Neural cell (in vitro differentiated cells): ENCODE data around the gene KRTAP4-4. TPM values are rescaled to one million over a fixed set of nuclear protein-coding genes. Genes with fewer than 3 reads are reported as not detected.

Source experiments
- H2AFZ ChIP-seq: fragments of 200-600, 300-800 bp; sonication (generic), shearing (Covaris generic); 2 replicates; pipeline ENCODE4 v1.6.0; 2014; ENCODE audit warnings: low read depth, mild to moderate bottlenecking, antibody characterized with exemption, low read length, moderate library complexity
- H3F3A ChIP-seq: fragments of 200-600 bp; shearing (Covaris generic); 2 replicates; pipeline ENCODE4 v1.6.1; 2016; ENCODE audit warnings: mild to moderate bottlenecking, moderate library complexity, mixed read lengths, antibody characterized with exemption, low read length; ENCODE audit not compliant: insufficient read depth, poor library complexity, severe bottlenecking
- H3K27ac ChIP-seq: fragments of 200-600, 300-800 bp; sonication (generic), shearing (Covaris generic); 2 replicates; pipeline ENCODE4 v1.5.1; 2014; ENCODE audit warnings: mild to moderate bottlenecking, low read length, moderate library complexity
- H3K27me3 ChIP-seq: fragments of 300-800, 200-600 bp; sonication (generic), shearing (Covaris generic); 2 replicates; pipeline ENCODE4 v1.6.0; 2014; ENCODE audit warnings: mild to moderate bottlenecking, low read depth, low read length, moderate library complexity; ENCODE audit not compliant: insufficient read depth
- H3K36me3 ChIP-seq: fragments of 300-800, 200-600 bp; sonication (generic), shearing (Covaris generic); 2 replicates; pipeline ENCODE4 v1.5.1; 2014; ENCODE audit warnings: mild to moderate bottlenecking, antibody characterized with exemption, low read length, moderate library complexity; ENCODE audit not compliant: insufficient read depth
- H3K4me2 ChIP-seq: fragments of 300-800, 200-600 bp; sonication (generic), shearing (Covaris generic); 2 replicates; pipeline ENCODE4 v1.6.0; 2014; ENCODE audit warnings: mild to moderate bottlenecking, low read length
- H3K4me3 ChIP-seq: fragments of 300-800, 200-600 bp; sonication (generic), shearing (Covaris generic); 2 replicates; pipeline ENCODE4 v1.5.1; 2014; ENCODE audit warnings: mild to moderate bottlenecking, low read length, moderate library complexity
- H3K79me2 ChIP-seq: fragments of 200-600 bp; shearing (Covaris generic); replicated peaks from 2 replicates; pipeline ENCODE4 v1.6.0; 2014; ENCODE audit warnings: mild to moderate bottlenecking, low read length, moderate library complexity; ENCODE audit not compliant: insufficient read depth
- H3K9ac ChIP-seq: fragments of 300-800, 200-600 bp; sonication (generic), shearing (Covaris generic); 2 replicates; pipeline ENCODE4 v1.6.1; 2016; ENCODE audit warnings: mild to moderate bottlenecking, low read length, mixed read lengths
- H3K9me2 ChIP-seq: fragments of 200-600 bp; shearing (Covaris generic); 2 replicates; pipeline ENCODE4 v1.6.1; 2016; ENCODE audit warnings: mild to moderate bottlenecking, low read length, mixed read lengths; ENCODE audit not compliant: insufficient read depth
- H3K9me3 ChIP-seq: fragments of 200-600, 300-800 bp; sonication (generic), shearing (Covaris generic); 2 replicates; pipeline ENCODE4 v1.6.1; 2016; ENCODE audit warnings: mild to moderate bottlenecking, mixed run types, low read length, moderate library complexity, mixed read lengths
- H4K20me1 ChIP-seq: fragments of 200-600 bp; shearing (Covaris generic); 2 replicates; pipeline ENCODE4 v1.6.1; 2016; ENCODE audit warnings: mild to moderate bottlenecking, mixed run types; ENCODE audit not compliant: insufficient read depth
- EP300 ChIP-seq: fragments of 450-650 bp; conservative IDR thresholded peaks from 2 replicates; pipeline ENCODE4 v1.6.1; 2014; ENCODE audit warnings: antibody characterized with exemption, mild to moderate bottlenecking, moderate library complexity; ENCODE audit not compliant: poor library complexity, severe bottlenecking
- EZH2 ChIP-seq: fragments of 200-600, 300-800 bp; shearing (Covaris generic), sonication (generic); IDR thresholded peaks from 2 replicates; pipeline ENCODE4 v1.6.1; 2014; ENCODE audit warnings: antibody characterized with exemption, low read length, borderline replicate concordance, mild to moderate bottlenecking; ENCODE audit not compliant: insufficient read depth, poor library complexity, severe bottlenecking
- MXI1 ChIP-seq: fragments of 450-650 bp; conservative IDR thresholded peaks from 2 replicates; pipeline ENCODE4 v1.6.1; 2014; ENCODE audit warnings: antibody characterized with exemption, mild to moderate bottlenecking; ENCODE audit not compliant: poor library complexity, severe bottlenecking
- POLR2AphosphoS5 ChIP-seq: IDR thresholded peaks from 2 replicates; pipeline ENCODE4 v1.6.1; 2012
- RAD21 ChIP-seq: fragments of 450-650 bp; conservative IDR thresholded peaks from 2 replicates; pipeline ENCODE4 v1.6.1; 2014; ENCODE audit warnings: antibody characterized with exemption, mild to moderate bottlenecking, moderate library complexity
- SMC3 ChIP-seq: fragments of 450-650 bp; conservative IDR thresholded peaks from 2 replicates; pipeline ENCODE4 v1.6.1; 2014; ENCODE audit warnings: antibody characterized with exemption, mild to moderate bottlenecking, moderate library complexity; ENCODE audit not compliant: poor library complexity
- TAF1 ChIP-seq: IDR thresholded peaks from 2 replicates; pipeline ENCODE4 v1.6.1; 2012; ENCODE audit warnings: low read depth
- polyA plus RNA-seq: library from polyadenylated mRNA; depleted of rRNA; stranded (reverse); fragments of >200 nt; gene quantifications from 2 replicates; pipeline ENCODE4 v1.2.3, GENCODE V29; 2014
- TF ChIP-seq, protein P1 (sequence below): fragments of 450-650 bp; IDR thresholded peaks from 2 replicates; pipeline ENCODE4 v1.5.1; 2014; ENCODE audit warnings: antibody characterized with exemption, mild to moderate bottlenecking, moderate library complexity; ENCODE audit not compliant: poor library complexity, severe bottlenecking
- TF ChIP-seq, protein P2 (sequence below): IDR thresholded peaks from 2 replicates; pipeline ENCODE4 v1.6.1; 2012; ENCODE audit warnings: borderline replicate concordance

Gene KRTAP4-4
- polyA plus RNA-seq, 1 donor from 2014 or later: not detected

DNA sequence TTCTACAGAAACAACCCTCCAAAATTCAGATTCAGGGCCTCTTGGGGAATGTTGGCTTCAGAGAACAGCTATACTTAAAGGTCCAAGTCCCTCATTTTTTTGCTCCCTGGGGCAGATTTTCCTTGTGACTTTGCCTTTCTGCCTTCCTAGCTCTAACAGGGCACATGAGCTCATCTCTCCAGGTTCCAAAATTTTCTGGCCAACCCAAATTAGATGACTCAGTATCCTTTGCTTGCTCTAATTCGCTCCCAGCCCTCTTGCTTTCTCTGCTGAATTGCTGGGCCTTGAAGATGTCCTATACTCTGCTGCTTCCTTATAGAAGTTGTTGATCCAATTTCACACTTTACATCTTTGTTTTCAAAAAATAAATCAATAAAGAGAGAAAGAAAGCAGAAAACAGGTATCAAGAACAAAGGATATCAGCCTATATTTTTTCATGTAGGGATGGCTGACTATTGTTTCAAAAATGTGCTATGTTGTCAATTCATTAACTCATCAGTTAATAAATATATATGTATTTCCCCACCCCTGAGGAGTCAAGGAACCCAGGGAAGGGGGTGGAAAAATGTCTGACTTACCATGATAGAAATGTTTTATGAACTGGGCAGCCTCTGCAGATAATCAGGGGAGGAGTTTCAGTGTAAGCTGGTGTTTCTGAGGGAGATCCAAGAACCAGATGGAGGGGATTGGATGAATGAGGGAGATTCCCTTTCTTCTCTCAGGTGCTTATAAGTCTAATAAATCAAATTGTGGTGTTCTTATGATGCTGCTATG lies 18.5 kb upstream of the KRTAP4-4 start:
- H2AFZ ChIP-seq: no peak overlapping the region
- H3K27me3 ChIP-seq: no peaks in the 10 kb centered on the region
- no peak overlapping the region for H3K27ac ChIP-seq
- H3K36me3 ChIP-seq: no peaks in the 10 kb centered on the region
- no peaks in the 10 kb centered on the region for H3K9me2 ChIP-seq
- no peaks in the 10 kb centered on the region for H3F3A ChIP-seq
- no peaks in the 10 kb centered on the region for H3K79me2 ChIP-seq
- H3K9me3 ChIP-seq: no peaks in the 10 kb centered on the region
- no peak for TF ChIP-seq RAD21
- H3K4me3 ChIP-seq: no peak overlapping the region
- H3K9ac ChIP-seq: no peak overlapping the region
- no peaks in the 10 kb centered on the region for H4K20me1 ChIP-seq
- H3K4me2 ChIP-seq: no peak overlapping the region

DNA sequence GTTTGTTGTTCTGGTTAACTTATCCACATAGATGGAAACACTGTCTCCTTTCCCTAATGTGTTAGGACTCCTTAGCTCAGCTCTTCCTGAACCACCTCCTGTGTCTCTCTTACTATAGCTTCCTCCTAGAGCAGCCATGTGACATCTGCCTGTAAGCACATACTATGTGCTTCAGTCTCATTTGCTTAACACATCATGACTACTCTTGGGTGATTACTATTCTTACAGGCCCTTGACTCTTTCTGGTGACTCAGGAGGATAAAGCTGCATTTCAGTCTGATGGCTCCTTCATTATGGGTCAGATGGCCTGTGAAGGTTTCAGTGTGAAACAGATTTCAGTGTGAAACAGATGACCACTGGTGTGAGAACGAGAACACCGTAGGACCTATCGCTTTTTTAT lies 17.8 kb upstream of the KRTAP4-4 start:
- Histone ChIP-seq H4K20me1 (no peaks in the 10 kb centered on the region), H2AFZ (no peak overlapping the region), H3K36me3 (no peaks in the 10 kb centered on the region), H3F3A (no peaks in the 10 kb centered on the region), H3K9me3 (no peaks in the 10 kb centered on the region), H3K4me3 (no peak overlapping the region), H3K79me2 (no peaks in the 10 kb centered on the region), H3K27me3 (no peaks in the 10 kb centered on the region), H3K27ac (no peak overlapping the region), H3K4me2 (no peak overlapping the region), H3K9me2 (no peaks in the 10 kb centered on the region), H3K9ac (no peak overlapping the region)
- TF ChIP-seq, protein P1, sequence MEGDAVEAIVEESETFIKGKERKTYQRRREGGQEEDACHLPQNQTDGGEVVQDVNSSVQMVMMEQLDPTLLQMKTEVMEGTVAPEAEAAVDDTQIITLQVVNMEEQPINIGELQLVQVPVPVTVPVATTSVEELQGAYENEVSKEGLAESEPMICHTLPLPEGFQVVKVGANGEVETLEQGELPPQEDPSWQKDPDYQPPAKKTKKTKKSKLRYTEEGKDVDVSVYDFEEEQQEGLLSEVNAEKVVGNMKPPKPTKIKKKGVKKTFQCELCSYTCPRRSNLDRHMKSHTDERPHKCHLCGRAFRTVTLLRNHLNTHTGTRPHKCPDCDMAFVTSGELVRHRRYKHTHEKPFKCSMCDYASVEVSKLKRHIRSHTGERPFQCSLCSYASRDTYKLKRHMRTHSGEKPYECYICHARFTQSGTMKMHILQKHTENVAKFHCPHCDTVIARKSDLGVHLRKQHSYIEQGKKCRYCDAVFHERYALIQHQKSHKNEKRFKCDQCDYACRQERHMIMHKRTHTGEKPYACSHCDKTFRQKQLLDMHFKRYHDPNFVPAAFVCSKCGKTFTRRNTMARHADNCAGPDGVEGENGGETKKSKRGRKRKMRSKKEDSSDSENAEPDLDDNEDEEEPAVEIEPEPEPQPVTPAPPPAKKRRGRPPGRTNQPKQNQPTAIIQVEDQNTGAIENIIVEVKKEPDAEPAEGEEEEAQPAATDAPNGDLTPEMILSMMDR: no peak
- no peak for TF ChIP-seq EZH2
- TF ChIP-seq POLR2AphosphoS5: no peak
- TF ChIP-seq, protein P2, sequence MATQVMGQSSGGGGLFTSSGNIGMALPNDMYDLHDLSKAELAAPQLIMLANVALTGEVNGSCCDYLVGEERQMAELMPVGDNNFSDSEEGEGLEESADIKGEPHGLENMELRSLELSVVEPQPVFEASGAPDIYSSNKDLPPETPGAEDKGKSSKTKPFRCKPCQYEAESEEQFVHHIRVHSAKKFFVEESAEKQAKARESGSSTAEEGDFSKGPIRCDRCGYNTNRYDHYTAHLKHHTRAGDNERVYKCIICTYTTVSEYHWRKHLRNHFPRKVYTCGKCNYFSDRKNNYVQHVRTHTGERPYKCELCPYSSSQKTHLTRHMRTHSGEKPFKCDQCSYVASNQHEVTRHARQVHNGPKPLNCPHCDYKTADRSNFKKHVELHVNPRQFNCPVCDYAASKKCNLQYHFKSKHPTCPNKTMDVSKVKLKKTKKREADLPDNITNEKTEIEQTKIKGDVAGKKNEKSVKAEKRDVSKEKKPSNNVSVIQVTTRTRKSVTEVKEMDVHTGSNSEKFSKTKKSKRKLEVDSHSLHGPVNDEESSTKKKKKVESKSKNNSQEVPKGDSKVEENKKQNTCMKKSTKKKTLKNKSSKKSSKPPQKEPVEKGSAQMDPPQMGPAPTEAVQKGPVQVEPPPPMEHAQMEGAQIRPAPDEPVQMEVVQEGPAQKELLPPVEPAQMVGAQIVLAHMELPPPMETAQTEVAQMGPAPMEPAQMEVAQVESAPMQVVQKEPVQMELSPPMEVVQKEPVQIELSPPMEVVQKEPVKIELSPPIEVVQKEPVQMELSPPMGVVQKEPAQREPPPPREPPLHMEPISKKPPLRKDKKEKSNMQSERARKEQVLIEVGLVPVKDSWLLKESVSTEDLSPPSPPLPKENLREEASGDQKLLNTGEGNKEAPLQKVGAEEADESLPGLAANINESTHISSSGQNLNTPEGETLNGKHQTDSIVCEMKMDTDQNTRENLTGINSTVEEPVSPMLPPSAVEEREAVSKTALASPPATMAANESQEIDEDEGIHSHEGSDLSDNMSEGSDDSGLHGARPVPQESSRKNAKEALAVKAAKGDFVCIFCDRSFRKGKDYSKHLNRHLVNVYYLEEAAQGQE: no peak
- no peak for TF ChIP-seq SMC3
- no peak for TF ChIP-seq EP300
- no peak for TF ChIP-seq MXI1
- TF ChIP-seq RAD21: no peak
- TF ChIP-seq TAF1: no peak
